MM.1S (cell line): ENCODE results near the gene RHOJ.

Experiments
- DNase-seq: peaks from one replicate; pipeline ENCODE4 v3.0.0-alpha.2; 2015
- H2AFZ ChIP-seq: fragments of 300-600 bp; sonication (generic); 2 replicates; pipeline ENCODE4 v1.6.0; 2016; ENCODE audit warnings: antibody characterized with exemption, low read length
- H3F3A ChIP-seq: fragments of 300-600 bp; sonication (generic); 2 replicates; pipeline ENCODE4 v1.6.1; 2016; ENCODE audit warnings: mild to moderate bottlenecking, antibody characterized with exemption, low read length, moderate library complexity, mixed read lengths; ENCODE audit not compliant: insufficient read depth
- H3K27ac ChIP-seq: fragments of 300-600 bp; sonication (generic); 2 replicates; pipeline ENCODE4 v1.5.1; 2016; ENCODE audit warnings: mild to moderate bottlenecking, low read length
- H3K27me3 ChIP-seq: fragments of 300-600 bp; sonication (generic); replicated peaks from 2 replicates; pipeline ENCODE4 v1.6.0; 2016; ENCODE audit warnings: low read length; ENCODE audit not compliant: insufficient read depth
- H3K36me3 ChIP-seq: fragments of 300-600 bp; sonication (generic); replicated peaks from 2 replicates; pipeline ENCODE4 v1.6.1; 2016; ENCODE audit warnings: mild to moderate bottlenecking, low read length, mixed read lengths; ENCODE audit not compliant: insufficient read depth
- H3K4me1 ChIP-seq: fragments of 300-600 bp; sonication (generic); 2 replicates; pipeline ENCODE4 v1.6.1; 2016; ENCODE audit warnings: low read length, mixed read lengths
- H3K4me2 ChIP-seq: fragments of 300-600 bp; sonication (generic); 2 replicates; pipeline ENCODE4 v1.6.0; 2016; ENCODE audit warnings: low read depth, low read length
- H3K4me3 ChIP-seq: fragments of 300-600 bp; sonication (generic); 2 replicates; pipeline ENCODE4 v1.5.1; 2016; ENCODE audit warnings: low read length, mixed read lengths
- H3K79me2 ChIP-seq: fragments of 300-600 bp; sonication (generic); 2 replicates; pipeline ENCODE4 v1.6.1; 2016; ENCODE audit warnings: mixed run types, low read length, mixed read lengths
- H3K9ac ChIP-seq: fragments of 300-600 bp; sonication (generic); 2 replicates; pipeline ENCODE4 v1.6.1; 2016; ENCODE audit warnings: low read length, mixed read lengths
- H3K9me2 ChIP-seq: fragments of 300-600 bp; sonication (generic); replicated peaks from 2 replicates; pipeline ENCODE4 v1.6.1; 2016; ENCODE audit warnings: mild to moderate bottlenecking, low read length, mixed read lengths; ENCODE audit not compliant: insufficient read depth
- H3K9me3 ChIP-seq: fragments of 300-600 bp; sonication (generic); replicated peaks from 2 replicates; pipeline ENCODE4 v1.6.1; 2016; ENCODE audit warnings: mild to moderate bottlenecking, low read length, mixed read lengths; ENCODE audit not compliant: insufficient read depth
- H4K20me1 ChIP-seq: fragments of 300-600 bp; sonication (generic); 2 replicates; pipeline ENCODE4 v1.6.1; 2016; ENCODE audit warnings: mild to moderate bottlenecking, low read length, moderate library complexity, mixed read lengths; ENCODE audit not compliant: insufficient read depth
- CTCF ChIP-seq: fragments of 300-600 bp; sonication (generic); IDR thresholded peaks from 2 replicates; pipeline ENCODE4 v1.5.1; 2016; ENCODE audit warnings: antibody characterized with exemption, low read length, mixed read lengths
- EZH2 ChIP-seq: fragments of 300-600 bp; sonication (generic); optimal IDR thresholded peaks from 2 replicates; pipeline ENCODE3; 2017; ENCODE audit warnings: low read depth, mild to moderate bottlenecking, antibody characterized with exemption, low read length, mixed read lengths
- EZH2phosphoT487 ChIP-seq: fragments of 300-600 bp; sonication (generic); IDR thresholded peaks from 2 replicates; pipeline ENCODE4 v1.6.1; 2018; ENCODE audit warnings: antibody characterized with exemption, low read length

RHOJ gene

GRCh38 chr14:63241096-63241495, 36.9 kb downstream of the RHOJ start:
- TF ChIP-seq EZH2: no peak
- no peak for TF ChIP-seq CTCF
- no peak for TF ChIP-seq EZH2phosphoT487
- H3K9me3 ChIP-seq: no peaks in the 10 kb centered on the region
- H3K79me2 ChIP-seq: no peaks in the 10 kb centered on the region
- H3K36me3 ChIP-seq: no peaks in the 10 kb centered on the region
- H3K4me1 ChIP-seq: no peaks in the 10 kb centered on the region
- no peaks in the 10 kb centered on the region for H3F3A ChIP-seq
- H3K4me2 ChIP-seq: no peak overlapping the region
- no peak for DNase-seq
- no peak overlapping the region for H2AFZ ChIP-seq
- H3K27ac ChIP-seq: no peak overlapping the region
- no peaks in the 10 kb centered on the region for H3K9me2 ChIP-seq
- H3K9ac ChIP-seq: no peak overlapping the region
- H3K27me3 ChIP-seq: no peaks in the 10 kb centered on the region
- no peak overlapping the region for H3K4me3 ChIP-seq
- no peaks in the 10 kb centered on the region for H4K20me1 ChIP-seq

GRCh38 chr14:63243646-63244045, 39.4 kb downstream of the RHOJ start:
- Histone ChIP-seq H3K36me3 (no peaks in the 10 kb centered on the region), H2AFZ (no peak overlapping the region), H3K4me2 (no peak overlapping the region), H3K4me1 (no peaks in the 10 kb centered on the region), H3K4me3 (no peak overlapping the region), H3F3A (no peaks in the 10 kb centered on the region), H3K79me2 (no peaks in the 10 kb centered on the region), H3K9me3 (no peaks in the 10 kb centered on the region), H3K27ac (no peak overlapping the region), H3K9me2 (no peaks in the 10 kb centered on the region), H4K20me1 (no peaks in the 10 kb centered on the region), H3K9ac (no peak overlapping the region), H3K27me3 (no peaks in the 10 kb centered on the region)
- DNase-seq: no peak
- TF ChIP-seq EZH2phosphoT487 (no peak), EZH2 (no peak), CTCF (no peak)

GRCh38 chr14:63245893-63246292, 41.6 kb downstream of the RHOJ start:
- no peak for DNase-seq
- Histone ChIP-seq H4K20me1 (no peaks in the 10 kb centered on the region), H3K79me2 (no peaks in the 10 kb centered on the region), H3K4me3 (no peak overlapping the region), H3K27me3 (no peaks in the 10 kb centered on the region), H3K9ac (no peak overlapping the region), H3F3A (no peaks in the 10 kb centered on the region), H3K4me1 (no peaks in the 10 kb centered on the region), H3K27ac (no peak overlapping the region), H3K9me2 (no peaks in the 10 kb centered on the region), H3K4me2 (no peak overlapping the region), H2AFZ (no peak overlapping the region), H3K36me3 (no peaks in the 10 kb centered on the region), H3K9me3 (no peaks in the 10 kb centered on the region)
- TF ChIP-seq EZH2phosphoT487 (no peak), EZH2 (no peak), CTCF (no peak)
